OCI-LY3 (cell line): ENCODE measurements around the gene RPL36AL.
"Not testable (repeated sequence)": the region's sequence is repeated elsewhere in the genome, so short reads cannot be mapped to it uniquely, and the experiment has no call there.

Source experiments
- H2AFZ ChIP-seq: fragments of 200-600, 300-600 bp; shearing (Covaris generic); 2 replicates; pipeline ENCODE4 v1.6.0; 2014; ENCODE audit warnings: antibody characterized with exemption, low read depth, low read length
- H3K27ac ChIP-seq: fragments of 200-600, 300-600 bp; sonication (generic); 2 replicates; pipeline ENCODE4 v1.5.1; 2014; ENCODE audit warnings: mild to moderate bottlenecking, low read length, moderate library complexity, mixed read lengths
- H3K27me3 ChIP-seq: fragments of 200-600, 300-600 bp; sonication (generic); 2 replicates; pipeline ENCODE4 v1.6.1; 2014; ENCODE audit warnings: low read depth, low read length, mixed read lengths
- H3K36me3 ChIP-seq: fragments of 200-600, 300-600 bp; sonication (generic); replicated peaks from 2 replicates; pipeline ENCODE3; 2014; ENCODE audit warnings: low read depth, low read length, mixed read lengths
- H3K4me1 ChIP-seq: fragments of 300-600, 200-600 bp; sonication (generic); 2 replicates; pipeline ENCODE4 v1.6.1; 2014; ENCODE audit warnings: low read length, mixed read lengths
- H3K4me2 ChIP-seq: fragments of 200-600, 300-600 bp; sonication (generic); 2 replicates; pipeline ENCODE4 v1.6.1; 2014; ENCODE audit warnings: low read length, mixed read lengths
- H3K4me3 ChIP-seq: fragments of 300-600, 200-600 bp; sonication (generic); 2 replicates; pipeline ENCODE4 v1.5.1; 2014; ENCODE audit warnings: antibody characterized with exemption, mild to moderate bottlenecking, low read length, moderate library complexity
- H3K79me2 ChIP-seq: fragments of 300-600, 200-600 bp; shearing (Covaris generic); 2 replicates; pipeline ENCODE4 v1.6.1; 2014; ENCODE audit warnings: mild to moderate bottlenecking, low read length, mixed read lengths
- H3K9ac ChIP-seq: fragments of 300-600, 200-600 bp; shearing (Covaris generic); 2 replicates; pipeline ENCODE4 v1.6.0; 2014; ENCODE audit warnings: mild to moderate bottlenecking, low read length, moderate library complexity
- H3K9me3 ChIP-seq: fragments of 200-600, 300-600 bp; shearing (Covaris generic); 2 replicates; pipeline ENCODE4 v1.6.1; 2014; ENCODE audit warnings: low read length, mixed read lengths; ENCODE audit not compliant: insufficient read depth
- H4K20me1 ChIP-seq: fragments of 200-600, 300-600 bp; sonication (generic); 2 replicates; pipeline ENCODE4 v1.6.1; 2016; ENCODE audit warnings: low read length, mixed read lengths; ENCODE audit not compliant: insufficient read depth
- CTCF ChIP-seq: fragments of 200-600, 300-600 bp; sonication (generic); IDR thresholded peaks from 2 replicates; pipeline ENCODE4 v1.5.1; 2014; ENCODE audit warnings: antibody characterized with exemption, low read length, low read depth
- EZH2phosphoT487 ChIP-seq: fragments of 200-600 bp; shearing (Covaris generic); IDR thresholded peaks from 2 replicates; pipeline ENCODE4 v1.6.1; 2018; ENCODE audit warnings: antibody characterized with exemption, mixed run types, low read depth

Gene RPL36AL

GRCh38 chr14:49620182-49621113 lies at the start of gene RPL36AL, which contains the start of gene MGAT2:
Gene RPL36AL, minus strand, starts transcription at chr14:49620626. Its CDS starts 1,522 bp downstream, at chr14:49619104.
Gene MGAT2, plus strand, starts transcription at chr14:49620799. Its CDS starts 470 bp downstream, at chr14:49621269.
- Histone ChIP-seq H3K79me2 (peaks cover 95% of the 10 kb centered on the region), H4K20me1 (peaks cover 44% of the 10 kb centered on the region), H3K27ac (peak within 1 kb of the TSS; percentile 89), H3K36me3 (peaks cover 56% of the 10 kb centered on the region), H3K9me3 (no peaks in the 10 kb centered on the region), H3K4me1 (peaks cover 33% of the 10 kb centered on the region), H3K4me3 (peak within 1 kb of the TSS; percentile 88), H3K9ac (peak within 1 kb of the TSS; percentile 94), H3K4me2 (peak within 1 kb of the TSS; percentile 96), H3K27me3 (no peaks in the 10 kb centered on the region), H2AFZ (no peak within 1 kb of the TSS)
- TF ChIP-seq EZH2phosphoT487: no peak
- TF ChIP-seq CTCF: peak; percentile 21; the same call in 1 of the 2 replicates

- Histone ChIP-seq H3K4me3 (no peak overlapping the region), H3K9me3 (no peaks in the 10 kb centered on the region), H3K4me1 (no peaks in the 10 kb centered on the region), H3K27ac (no peak overlapping the region), H3K36me3 (peaks cover 2% of the 10 kb centered on the region), H3K27me3 (no peaks in the 10 kb centered on the region), H3K79me2 (no peaks in the 10 kb centered on the region), H3K4me2 (no peak overlapping the region), H4K20me1 (no peaks in the 10 kb centered on the region), H3K9ac (no peak overlapping the region), H2AFZ (no peak overlapping the region)
- TF ChIP-seq CTCF: no peak
- no peak for TF ChIP-seq EZH2phosphoT487
These were observed 39.4 kb upstream of the RPL36AL start for GRCh38 chr14:49659526-49660455.

- H2AFZ ChIP-seq, H3K9ac ChIP-seq, H3K4me2 ChIP-seq, H4K20me1 ChIP-seq, H3K4me1 ChIP-seq, H3K27me3 ChIP-seq, H3K27ac ChIP-seq, H3K4me3 ChIP-seq, H3K9me3 ChIP-seq, H3K36me3 ChIP-seq, H3K79me2 ChIP-seq: not testable (repeated sequence)
These were observed 37.1 kb upstream of the RPL36AL start for GRCh38 chr14:49657500-49657899.

- H4K20me1 ChIP-seq: no peaks in the 10 kb centered on the region
- H3K4me2 ChIP-seq: no peak overlapping the region
These were observed 34.1 kb upstream of the RPL36AL start for GRCh38 chr14:49654511-49654910.

More at GRCh38 chr14:49654511-49654910, 34.1 kb upstream of the RPL36AL start:
- Histone ChIP-seq H3K27ac (no peak overlapping the region), H3K4me3 (no peak overlapping the region), H3K4me1 (no peaks in the 10 kb centered on the region), H2AFZ (no peak overlapping the region), H3K27me3 (no peaks in the 10 kb centered on the region), H3K36me3 (peaks cover 12% of the 10 kb centered on the region), H3K9me3 (no peaks in the 10 kb centered on the region), H3K9ac (no peak overlapping the region), H3K79me2 (no peaks in the 10 kb centered on the region)
- TF ChIP-seq EZH2phosphoT487 (no peak), CTCF (no peak)
